Activated T-helper 1 cell treated with anti-CD3 and anti-CD28 coated beads, Interleukin-12 subunit alpha, Interleukin-12 subunit beta, Interleukin-2, Interleukin-4 antibody, amounts not matched to agents 30 ng/mL and 10 ng/mL and 1 ng/mL, durations not matched to agents 14 hours and 24 hours and 36 hours (primary cell): ENCODE data around the gene TMBIM6. TPM values are rescaled to one million over a fixed set of nuclear protein-coding genes. Genes with fewer than 3 reads are reported as not detected.

Experiments used
- DNase-seq: peaks from one replicate; pipeline ENCODE4 v3.0.0; 2021; ENCODE audit warnings: low spot score
- H3K27ac Mint-ChIP-seq: one replicate; pipeline ENCODE4 v1.8.0; 2021; ENCODE audit warnings: mild to moderate bottlenecking, mixed read lengths
- H3K27me3 Mint-ChIP-seq: one replicate; pipeline ENCODE4 v1.8.0; 2022; ENCODE audit warnings: mild to moderate bottlenecking, moderate library complexity, mixed read lengths; ENCODE audit not compliant: insufficient read depth
- H3K36me3 Mint-ChIP-seq: one replicate; pipeline ENCODE4 v1.8.0; 2021; ENCODE audit warnings: low read depth, mixed read lengths
- H3K4me1 Mint-ChIP-seq: one replicate; pipeline ENCODE4 v1.8.0; 2021; ENCODE audit warnings: low read depth, mixed read lengths
- H3K4me3 Mint-ChIP-seq: one replicate; pipeline ENCODE4 v1.8.0; 2021; ENCODE audit warnings: mild to moderate bottlenecking, moderate library complexity, mixed read lengths
- H3K9me3 Mint-ChIP-seq: one replicate; pipeline ENCODE4 v1.8.0; 2021; ENCODE audit warnings: mixed read lengths
- intact Hi-C: fragments of 100-400 bp; cut with micrococcal nuclease; formaldehyde crosslinking; loops from one replicate; pipeline ENCODE4 v1.15.1; 2024
- total RNA-seq: library from RNA; stranded (reverse); gene quantifications from 2 replicates; pipeline ENCODE4 v1.2.3, GENCODE V29; 2022

TMBIM6 gene
- total RNA-seq, 1 donor from 2014 or later: 382 TPM

DNA sequence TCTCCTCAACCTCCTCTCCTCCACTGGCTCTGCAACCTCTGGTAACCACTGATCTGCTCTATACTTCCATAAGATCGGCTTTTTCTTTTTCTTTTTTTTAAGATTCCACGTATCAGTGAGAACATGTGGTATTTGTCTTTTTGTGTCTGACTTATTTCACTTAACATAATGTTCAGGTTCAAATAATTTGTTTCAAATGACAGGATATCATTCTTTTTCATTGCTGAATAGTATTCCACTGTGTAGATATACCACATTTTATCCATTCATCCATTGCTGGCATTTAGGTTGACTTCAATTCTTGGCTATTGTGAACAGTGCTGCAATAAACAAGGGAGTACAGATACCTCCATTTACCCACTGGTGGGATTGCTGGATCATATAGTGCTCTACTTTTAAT is 46.3 kb downstream of the TMBIM6 start:
- no peaks in the 10 kb centered on the region for H3K4me1 Mint-ChIP-seq
- no peak overlapping the region for H3K27ac Mint-ChIP-seq
- H3K4me3 Mint-ChIP-seq: no peak overlapping the region
- H3K36me3 Mint-ChIP-seq: no peaks in the 10 kb centered on the region
- no peak for DNase-seq
- intact Hi-C loops: no loop called here
- peaks cover 13% of the 10 kb centered on the region for H3K27me3 Mint-ChIP-seq
- peaks cover 3% of the 10 kb centered on the region for H3K9me3 Mint-ChIP-seq

DNA sequence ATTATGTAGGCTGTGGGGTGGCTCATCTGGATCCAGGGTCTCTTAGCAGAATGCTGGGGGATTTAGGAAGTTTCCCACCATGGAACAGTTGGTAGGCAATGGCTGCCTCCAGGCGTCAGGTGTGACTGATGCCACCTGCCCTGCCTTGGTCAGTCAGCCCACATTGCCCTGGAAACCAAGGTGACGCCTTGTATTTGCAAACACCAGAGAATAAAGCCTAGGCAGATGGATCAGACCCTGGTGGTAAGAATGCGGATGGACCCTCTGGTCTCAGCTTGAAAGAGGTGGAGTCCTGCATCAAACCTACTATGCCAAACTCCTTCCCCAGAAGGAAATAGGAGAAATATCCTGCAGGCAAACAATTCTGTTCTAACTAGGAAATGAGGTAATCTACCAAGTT is 48.6 kb downstream of the TMBIM6 start:
- intact Hi-C loops: no loop called here
- Mint-ChIP-seq H3K4me3 (no peak overlapping the region), H3K36me3 (no peaks in the 10 kb centered on the region), H3K9me3 (peaks cover 3% of the 10 kb centered on the region), H3K4me1 (no peaks in the 10 kb centered on the region), H3K27me3 (no peaks in the 10 kb centered on the region), H3K27ac (no peak overlapping the region)
- DNase-seq: no peak

- no peaks in the 10 kb centered on the region for H3K36me3 Mint-ChIP-seq
- H3K27me3 Mint-ChIP-seq: no peaks in the 10 kb centered on the region
- no peaks in the 10 kb centered on the region for H3K4me1 Mint-ChIP-seq
- H3K4me3 Mint-ChIP-seq: no peak overlapping the region
- no peak for DNase-seq
- intact Hi-C loops: no loop called here
- no peak overlapping the region for H3K27ac Mint-ChIP-seq
- peaks cover 3% of the 10 kb centered on the region for H3K9me3 Mint-ChIP-seq
These were observed 49.6 kb downstream of the TMBIM6 start for GRCh38 chr12:49790741-49791555.

DNA sequence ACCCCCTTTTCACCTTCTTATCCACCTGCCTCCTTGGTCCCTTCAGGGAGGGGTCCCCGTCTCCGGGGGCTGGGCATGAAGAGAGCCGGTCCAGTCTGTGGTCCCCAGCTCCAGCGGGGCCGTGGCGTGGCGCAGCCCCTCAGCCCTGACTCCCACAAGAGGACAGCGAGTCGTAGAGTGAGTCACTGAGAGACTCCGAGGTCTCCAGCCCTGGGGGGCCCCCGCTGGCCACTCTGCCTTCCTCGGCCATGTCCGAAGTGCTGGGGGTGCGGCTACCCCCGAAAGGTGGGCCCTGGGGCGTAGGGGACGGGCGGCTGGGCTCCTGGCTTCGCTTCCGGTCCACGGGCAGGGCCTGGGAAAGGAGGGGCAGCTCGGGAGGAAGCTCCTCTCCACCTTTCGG is 50.3 kb downstream of the TMBIM6 start:
- no peak for DNase-seq
- no peak overlapping the region for H3K4me3 Mint-ChIP-seq
- intact Hi-C loops: no loop called here
- no peaks in the 10 kb centered on the region for H3K36me3 Mint-ChIP-seq
- no peaks in the 10 kb centered on the region for H3K27me3 Mint-ChIP-seq
- H3K9me3 Mint-ChIP-seq: peaks cover 3% of the 10 kb centered on the region
- H3K4me1 Mint-ChIP-seq: no peaks in the 10 kb centered on the region
- H3K27ac Mint-ChIP-seq: no peak overlapping the region

DNA sequence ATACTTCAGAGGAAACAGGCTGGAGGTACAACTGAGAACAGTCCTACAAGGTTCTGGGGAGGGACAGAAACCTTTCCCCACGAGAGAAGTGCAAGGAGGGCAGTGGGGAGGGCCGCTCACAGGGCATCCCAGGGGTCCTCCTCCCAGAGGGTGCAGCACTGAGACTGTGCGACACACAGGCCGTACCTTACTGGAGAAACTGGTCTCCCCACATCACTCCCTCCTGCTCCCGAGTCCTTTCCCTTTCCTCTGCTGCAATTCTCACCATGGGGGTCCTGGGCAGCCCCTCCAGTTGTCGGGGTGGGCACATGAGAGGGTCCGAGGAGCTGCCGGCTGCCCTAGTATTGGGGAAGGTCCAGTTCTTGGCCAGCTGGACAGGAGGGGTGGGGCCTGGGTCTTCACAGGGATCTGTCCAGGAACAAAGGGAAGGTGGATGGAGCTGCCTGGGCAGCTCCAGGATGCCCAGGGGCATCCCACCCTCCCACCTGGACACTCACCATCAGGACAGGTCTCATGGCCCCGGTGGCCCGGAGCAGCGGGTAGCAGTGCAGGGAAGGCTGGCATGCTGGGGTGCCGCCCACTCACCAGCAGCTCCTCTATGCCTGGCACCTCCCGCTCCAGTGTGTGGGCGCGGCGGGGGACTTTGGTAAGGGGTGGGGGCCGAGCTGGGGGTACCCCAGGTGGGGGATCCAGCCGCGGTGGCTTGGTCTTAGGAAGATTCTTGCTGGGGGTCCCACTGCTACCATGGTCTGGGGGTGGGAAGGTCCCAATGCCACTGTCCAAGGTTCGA is 51.0 kb downstream of the TMBIM6 start:
- Mint-ChIP-seq H3K36me3 (no peaks in the 10 kb centered on the region), H3K27ac (no peak overlapping the region), H3K9me3 (peaks cover 3% of the 10 kb centered on the region), H3K27me3 (no peaks in the 10 kb centered on the region), H3K4me1 (no peaks in the 10 kb centered on the region), H3K4me3 (no peak overlapping the region)
- intact Hi-C loops: no loop called here
- no peak for DNase-seq

- Mint-ChIP-seq H3K9me3 (no peaks in the 10 kb centered on the region), H3K4me3 (no peak overlapping the region), H3K36me3 (no peaks in the 10 kb centered on the region), H3K27ac (no peak overlapping the region), H3K4me1 (no peaks in the 10 kb centered on the region), H3K27me3 (no peaks in the 10 kb centered on the region)
- no peak for DNase-seq
- intact Hi-C loops: no loop called here
These were observed 51.7 kb downstream of the TMBIM6 start for GRCh38 chr12:49792976-49793580.

DNA sequence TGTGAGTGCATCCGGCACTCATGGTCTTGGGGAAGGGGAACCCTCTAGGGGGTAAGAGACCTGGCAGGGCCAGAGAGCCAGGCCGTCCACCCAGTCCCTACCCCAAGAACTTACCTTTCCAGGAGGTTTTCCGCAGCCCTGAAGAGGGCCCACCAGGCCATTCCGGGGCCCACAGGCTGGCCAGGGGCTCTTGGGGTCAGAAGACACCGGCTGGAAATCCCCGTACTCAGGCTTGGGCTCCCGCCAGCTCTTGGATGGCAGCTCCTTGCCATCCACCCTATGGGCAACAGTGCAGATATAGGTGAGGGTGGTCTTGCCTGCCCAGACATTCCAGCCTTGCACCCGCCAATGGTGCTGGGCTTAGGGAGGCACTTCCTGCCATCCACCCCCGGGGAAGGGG is 52.3 kb downstream of the TMBIM6 start:
- Mint-ChIP-seq H3K27ac (no peak overlapping the region), H3K4me1 (no peaks in the 10 kb centered on the region), H3K27me3 (no peaks in the 10 kb centered on the region), H3K9me3 (no peaks in the 10 kb centered on the region), H3K4me3 (no peak overlapping the region), H3K36me3 (no peaks in the 10 kb centered on the region)
- no peak for DNase-seq
- intact Hi-C loops: no loop called here

DNA sequence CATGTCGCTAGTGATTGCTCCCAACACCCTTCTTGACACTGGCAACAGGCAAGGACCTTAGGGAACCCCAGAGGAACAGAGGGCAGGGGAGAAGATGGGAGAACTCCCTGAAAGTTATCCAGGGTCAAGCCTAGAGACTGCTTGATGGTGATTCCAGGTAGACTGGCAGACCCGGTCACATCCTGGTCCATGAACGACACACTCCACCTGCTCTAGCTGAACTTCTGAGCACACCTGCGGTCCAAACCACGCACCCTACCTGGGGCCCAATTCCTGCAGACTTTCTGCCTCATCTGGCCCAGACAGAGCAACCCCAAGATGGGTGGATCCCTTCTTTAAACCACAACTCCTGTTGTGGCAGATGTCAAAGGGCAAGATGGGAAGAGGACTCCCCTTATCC is 52.7 kb downstream of the TMBIM6 start:
- no peaks in the 10 kb centered on the region for H3K4me1 Mint-ChIP-seq
- intact Hi-C loops: no loop called here
- no peak for DNase-seq

DNA sequence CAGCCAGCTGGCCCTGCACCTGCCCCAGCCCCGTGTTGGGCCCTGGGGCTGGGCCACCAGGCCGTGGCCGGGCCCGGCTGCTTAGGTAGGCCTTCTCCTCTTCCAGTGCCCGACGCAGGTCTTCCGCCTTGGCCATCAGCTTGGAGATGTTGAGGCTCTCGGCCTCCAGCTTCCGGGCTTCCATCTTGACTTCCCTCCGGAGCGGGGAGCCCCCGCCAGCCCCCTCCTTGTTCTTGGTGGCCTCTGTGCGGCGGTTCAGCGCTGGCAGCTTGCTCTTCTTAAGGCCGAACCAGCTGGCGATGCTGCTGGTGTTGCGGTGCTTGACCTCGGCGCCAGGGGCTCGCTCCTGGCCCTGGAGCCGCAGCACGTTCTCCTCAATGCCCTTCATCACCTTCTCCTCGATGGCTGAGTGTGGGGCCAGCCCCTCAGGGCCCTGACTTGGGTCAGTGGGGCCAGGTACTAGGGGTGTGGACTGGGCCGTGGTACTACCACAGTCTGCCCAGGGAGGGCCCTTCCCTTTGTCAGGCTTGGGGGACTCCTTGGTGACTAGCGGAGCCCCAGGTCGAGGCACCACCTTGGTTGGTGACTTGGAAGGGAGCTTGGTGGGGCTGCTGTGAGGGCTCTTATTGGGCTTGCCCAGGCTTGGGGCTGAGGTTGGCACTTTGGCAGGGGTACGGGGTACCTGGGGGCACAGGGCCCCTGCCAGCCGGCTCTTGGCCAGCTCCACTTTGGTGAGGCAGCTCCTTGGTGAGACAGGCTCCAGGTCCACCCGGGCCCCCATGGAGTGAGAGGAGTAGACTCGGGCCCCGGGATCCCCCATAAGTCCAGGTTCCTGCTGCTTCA is 53.7 kb downstream of the TMBIM6 start:
- no peaks in the 10 kb centered on the region for H3K36me3 Mint-ChIP-seq
- no peaks in the 10 kb centered on the region for H3K27me3 Mint-ChIP-seq
- no peak overlapping the region for H3K27ac Mint-ChIP-seq
- H3K4me3 Mint-ChIP-seq: no peak overlapping the region
- H3K4me1 Mint-ChIP-seq: no peaks in the 10 kb centered on the region
- H3K9me3 Mint-ChIP-seq: no peaks in the 10 kb centered on the region
- DNase-seq: no peak
- intact Hi-C loops: no loop called here

More for the DNA sequence above, 52.7 kb downstream of the TMBIM6 start:
- Mint-ChIP-seq H3K4me3 (no peak overlapping the region), H3K36me3 (no peaks in the 10 kb centered on the region), H3K27ac (no peak overlapping the region), H3K27me3 (no peaks in the 10 kb centered on the region), H3K9me3 (no peaks in the 10 kb centered on the region)

DNA sequence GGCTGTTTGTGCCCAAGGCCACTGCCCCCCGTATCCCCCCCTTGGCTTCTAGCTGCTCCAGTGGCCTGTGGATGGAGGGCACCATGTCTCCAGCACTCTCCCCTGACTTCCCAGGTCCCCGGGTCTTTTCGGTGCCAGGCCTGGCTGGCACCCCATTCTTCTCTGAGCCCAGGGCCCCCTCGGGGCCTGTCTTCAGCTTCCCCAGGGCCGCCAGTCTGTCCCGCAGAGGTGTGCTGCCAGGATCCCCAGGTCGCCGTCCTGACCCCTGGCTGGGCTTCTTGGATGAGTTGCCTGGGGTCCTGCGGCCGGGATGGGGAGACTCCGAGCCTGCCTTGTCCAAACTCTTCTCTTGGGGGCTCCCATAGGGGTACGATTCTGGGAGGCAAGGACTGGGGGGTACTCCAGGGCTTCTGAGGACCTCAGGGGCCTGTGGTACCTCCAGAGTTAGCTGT is 54.3 kb downstream of the TMBIM6 start:
- no peak overlapping the region for H3K27ac Mint-ChIP-seq
- intact Hi-C loops: no loop called here

DNA sequence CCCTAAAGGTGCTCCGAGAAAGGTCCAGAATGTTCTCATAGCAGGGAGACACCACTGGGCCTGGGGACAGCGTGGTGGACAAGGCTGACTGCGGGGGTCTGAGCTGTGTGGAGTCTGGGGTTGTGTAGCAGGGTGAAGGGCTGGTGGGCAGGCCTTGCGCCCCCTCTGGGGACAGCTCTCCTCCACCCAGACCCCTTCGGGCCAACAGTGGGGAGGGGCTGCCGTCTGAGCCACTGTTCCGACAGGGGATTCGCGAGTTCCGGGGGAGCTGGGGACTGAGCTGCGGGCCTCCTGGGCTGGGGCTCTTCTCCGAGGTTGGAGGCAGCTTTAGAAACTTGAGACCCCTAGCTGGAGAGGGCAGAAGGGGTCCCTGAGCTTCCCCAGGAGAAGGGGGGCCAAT is 54.8 kb downstream of the TMBIM6 start:
- Mint-ChIP-seq H3K4me3 (no peak overlapping the region), H3K27ac (no peak overlapping the region), H3K9me3 (no peaks in the 10 kb centered on the region), H3K36me3 (no peaks in the 10 kb centered on the region), H3K4me1 (no peaks in the 10 kb centered on the region), H3K27me3 (no peaks in the 10 kb centered on the region)
- DNase-seq: no peak
- intact Hi-C loops: no loop called here

More for the DNA sequence above, 54.3 kb downstream of the TMBIM6 start:
- no peak for DNase-seq
- no peaks in the 10 kb centered on the region for H3K27me3 Mint-ChIP-seq
- H3K9me3 Mint-ChIP-seq: no peaks in the 10 kb centered on the region
- no peak overlapping the region for H3K4me3 Mint-ChIP-seq
- no peaks in the 10 kb centered on the region for H3K4me1 Mint-ChIP-seq
- no peaks in the 10 kb centered on the region for H3K36me3 Mint-ChIP-seq

GRCh38 chr12:49796606-49797448 is 55.5 kb downstream of the TMBIM6 start:
- no peaks in the 10 kb centered on the region for H3K36me3 Mint-ChIP-seq
- H3K4me3 Mint-ChIP-seq: no peak overlapping the region
- no peak overlapping the region for H3K27ac Mint-ChIP-seq
- DNase-seq: no peak
- H3K9me3 Mint-ChIP-seq: no peaks in the 10 kb centered on the region
- H3K27me3 Mint-ChIP-seq: no peaks in the 10 kb centered on the region
- intact Hi-C loops: no loop called here
- H3K4me1 Mint-ChIP-seq: no peaks in the 10 kb centered on the region
